Measurements from ENCODE around the gene LRGUK. TPM values are rescaled to one million over a fixed set of nuclear protein-coding genes. Genes with fewer than 3 reads are reported as not detected.
A peak's percentile ranks its signal among the peaks of the same experiment; 100 is the strongest.

Gene LRGUK
- total RNA-seq, 1 experiment from 2014 or later, result 1.0 TPM

DNA sequence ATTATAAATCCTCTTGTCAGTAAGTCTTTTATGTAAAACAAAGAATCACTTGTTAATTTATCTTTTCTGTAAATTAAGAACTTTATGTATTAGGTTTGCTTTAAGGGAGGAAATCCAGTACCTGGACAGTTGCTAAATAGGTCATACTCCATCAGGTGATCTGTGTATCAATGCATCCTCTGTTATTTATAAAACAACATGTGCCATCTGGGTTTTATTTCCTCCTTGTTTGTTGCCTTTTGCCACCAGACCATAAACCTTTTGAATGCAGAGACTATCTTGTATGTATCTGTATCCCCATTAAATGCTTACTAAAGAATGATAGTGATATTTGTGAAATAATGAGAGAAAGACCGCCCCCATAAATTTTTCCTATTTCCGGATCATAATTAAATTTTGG is 119.6 kb downstream of the LRGUK start:
- no peak for TF ChIP-seq EZH2 (IDR thresholded peaks at IDR 0.05; ENCODE audit: low read length, unreplicated experiment)
- no peak for TF ChIP-seq EZH2phosphoT487 (IDR thresholded peaks at IDR 0.05; ENCODE audit: borderline replicate concordance, low read length)
- TF ChIP-seq, protein P1, sequence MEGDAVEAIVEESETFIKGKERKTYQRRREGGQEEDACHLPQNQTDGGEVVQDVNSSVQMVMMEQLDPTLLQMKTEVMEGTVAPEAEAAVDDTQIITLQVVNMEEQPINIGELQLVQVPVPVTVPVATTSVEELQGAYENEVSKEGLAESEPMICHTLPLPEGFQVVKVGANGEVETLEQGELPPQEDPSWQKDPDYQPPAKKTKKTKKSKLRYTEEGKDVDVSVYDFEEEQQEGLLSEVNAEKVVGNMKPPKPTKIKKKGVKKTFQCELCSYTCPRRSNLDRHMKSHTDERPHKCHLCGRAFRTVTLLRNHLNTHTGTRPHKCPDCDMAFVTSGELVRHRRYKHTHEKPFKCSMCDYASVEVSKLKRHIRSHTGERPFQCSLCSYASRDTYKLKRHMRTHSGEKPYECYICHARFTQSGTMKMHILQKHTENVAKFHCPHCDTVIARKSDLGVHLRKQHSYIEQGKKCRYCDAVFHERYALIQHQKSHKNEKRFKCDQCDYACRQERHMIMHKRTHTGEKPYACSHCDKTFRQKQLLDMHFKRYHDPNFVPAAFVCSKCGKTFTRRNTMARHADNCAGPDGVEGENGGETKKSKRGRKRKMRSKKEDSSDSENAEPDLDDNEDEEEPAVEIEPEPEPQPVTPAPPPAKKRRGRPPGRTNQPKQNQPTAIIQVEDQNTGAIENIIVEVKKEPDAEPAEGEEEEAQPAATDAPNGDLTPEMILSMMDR (conservative IDR thresholded peaks at IDR 0.05; ENCODE audit: low read depth, low read length), result no peak
- Histone ChIP-seq H3K79me2 (ENCODE audit: low read length) (no peaks in the 10 kb centered on the region), H3F3A (ENCODE audit: low read length, unreplicated experiment) (no peaks in the 10 kb centered on the region), H3K9me3 (ENCODE audit: low read length) (no peaks in the 10 kb centered on the region), H2AFZ (ENCODE audit: low read length) (no peak overlapping the region), H4K20me1 (ENCODE audit: low read length) (no peaks in the 10 kb centered on the region), H3K36me3 (ENCODE audit: low read depth, low read length) (no peaks in the 10 kb centered on the region), H3K27ac (ENCODE audit: low read length) (no peak overlapping the region), H3K9me2 (replicated peaks; ENCODE audit: low read length) (no peaks in the 10 kb centered on the region), H3K9ac (ENCODE audit: low read length) (no peak overlapping the region), H3K27me3 (ENCODE audit: low read length) (peaks cover 37% of the 10 kb centered on the region), H3K4me1 (ENCODE audit: insufficient read depth, low read length) (no peaks in the 10 kb centered on the region), H3K4me3 (ENCODE audit: low read length) (no peak overlapping the region), H3K4me2 (ENCODE audit: low read length) (no peak overlapping the region)
- ChIA-PET POLR2A (ENCODE audit: unreplicated experiment) (no interaction called here), CTCF (no interaction called here)
- DNase-seq, result no peak
- intact Hi-C loops (cut with micrococcal nuclease), result no loop called here
- no TSS peak for BruUV-seq (replicated peaks)
- ATAC-seq, result no peak

DNA sequence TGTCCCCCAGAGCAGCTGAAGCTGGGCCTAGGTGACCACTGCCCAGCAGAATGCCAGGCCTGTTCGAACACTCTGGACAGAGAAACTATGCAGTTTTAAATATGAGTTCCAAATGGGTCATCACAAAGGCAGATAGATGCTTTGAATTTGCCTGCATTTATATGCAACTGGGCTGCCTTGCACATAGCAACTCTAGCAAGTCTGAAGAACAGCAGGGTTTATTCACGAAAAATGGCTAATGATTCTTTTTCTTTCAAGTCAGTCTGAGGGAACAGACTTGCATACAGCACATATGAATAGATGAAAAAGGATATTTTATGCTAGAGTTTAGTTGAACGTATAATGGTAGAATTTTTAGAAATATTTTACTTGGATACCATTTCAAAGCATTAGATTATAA is 121.1 kb downstream of the LRGUK start:
- no peaks in the 10 kb centered on the region for H3K9me3 ChIP-seq (ENCODE audit: low read length)
- H4K20me1 ChIP-seq (ENCODE audit: low read length), result no peaks in the 10 kb centered on the region
- H3K4me1 ChIP-seq (ENCODE audit: insufficient read depth, low read length), result no peaks in the 10 kb centered on the region
- H3K27ac ChIP-seq (ENCODE audit: low read length), result no peak overlapping the region
- no TSS peak for BruUV-seq (replicated peaks)
- intact Hi-C loops (cut with micrococcal nuclease), result no loop called here
- H3K36me3 ChIP-seq (ENCODE audit: low read depth, low read length), result no peaks in the 10 kb centered on the region
- ChIA-PET POLR2A (ENCODE audit: unreplicated experiment) (no interaction called here), CTCF (no interaction called here)
- no peaks in the 10 kb centered on the region for H3F3A ChIP-seq (ENCODE audit: low read length, unreplicated experiment)
- peaks cover 37% of the 10 kb centered on the region for H3K27me3 ChIP-seq (ENCODE audit: low read length)
- H2AFZ ChIP-seq (ENCODE audit: low read length), result no peak overlapping the region
- no peak overlapping the region for H3K4me3 ChIP-seq (ENCODE audit: low read length)
- TF ChIP-seq, protein P1 (conservative IDR thresholded peaks at IDR 0.05; ENCODE audit: low read depth, low read length), result no peak
- TF ChIP-seq EZH2phosphoT487 (IDR thresholded peaks at IDR 0.05; ENCODE audit: borderline replicate concordance, low read length) (no peak), EZH2 (IDR thresholded peaks at IDR 0.05; ENCODE audit: low read length, unreplicated experiment) (no peak)
- ATAC-seq (no peak), DNase-seq (no peak)
- no peak overlapping the region for H3K4me2 ChIP-seq (ENCODE audit: low read length)
- H3K9me2 ChIP-seq (replicated peaks; ENCODE audit: low read length), result no peaks in the 10 kb centered on the region
- H3K9ac ChIP-seq (ENCODE audit: low read length), result no peak overlapping the region
- no peaks in the 10 kb centered on the region for H3K79me2 ChIP-seq (ENCODE audit: low read length)

DNA sequence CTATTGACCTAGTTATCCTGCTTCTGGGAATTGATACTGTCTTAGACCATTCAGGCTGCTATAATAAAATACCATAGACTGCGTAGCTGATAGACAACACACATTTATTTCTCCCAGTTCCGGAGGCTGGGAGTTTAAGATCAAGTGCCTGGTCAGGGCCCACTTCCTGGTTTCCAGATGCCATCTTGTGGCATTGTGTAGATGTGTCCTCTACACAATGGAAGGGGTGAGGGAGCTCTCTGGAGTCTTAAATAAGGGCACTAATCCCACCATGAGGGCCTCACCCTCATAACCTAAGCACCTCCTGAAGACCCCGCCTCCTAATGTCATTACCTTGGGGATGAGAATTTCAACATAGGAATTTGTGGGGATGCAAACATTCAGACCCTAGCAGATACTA is 127.2 kb downstream of the LRGUK start:
- intact Hi-C loops (cut with micrococcal nuclease), result loop anchor here (10.0 kb wide), 1 partner anchor 220 kb away; no protein-coding TSS in a partner anchor
- Histone ChIP-seq H3K4me2 (ENCODE audit: low read length) (no peak overlapping the region), H3K9me3 (ENCODE audit: low read length) (no peaks in the 10 kb centered on the region), H3K9me2 (replicated peaks; ENCODE audit: low read length) (no peaks in the 10 kb centered on the region), H3K27me3 (ENCODE audit: low read length) (peaks cover 14% of the 10 kb centered on the region), H3K4me1 (ENCODE audit: insufficient read depth, low read length) (no peaks in the 10 kb centered on the region), H4K20me1 (ENCODE audit: low read length) (no peaks in the 10 kb centered on the region), H3K79me2 (ENCODE audit: low read length) (no peaks in the 10 kb centered on the region), H2AFZ (ENCODE audit: low read length) (no peak overlapping the region), H3K9ac (ENCODE audit: low read length) (no peak overlapping the region), H3K36me3 (ENCODE audit: low read depth, low read length) (no peaks in the 10 kb centered on the region), H3F3A (ENCODE audit: low read length, unreplicated experiment) (no peaks in the 10 kb centered on the region), H3K27ac (ENCODE audit: low read length) (no peak overlapping the region), H3K4me3 (ENCODE audit: low read length) (no peak overlapping the region)
- no TSS peak for BruUV-seq (replicated peaks)
- ChIA-PET CTCF (interaction anchor here (0.5 to 0.7 kb wide), 4 partner anchors 23 to 114 kb away, joined by 3 read pairs; no protein-coding TSS in a partner anchor), POLR2A (ENCODE audit: unreplicated experiment) (no interaction called here)
- TF ChIP-seq, protein P1 (conservative IDR thresholded peaks at IDR 0.05; ENCODE audit: low read depth, low read length), result peak; percentile 51; the same call in 1 of the 2 replicates
- no peak for TF ChIP-seq EZH2 (IDR thresholded peaks at IDR 0.05; ENCODE audit: low read length, unreplicated experiment)
- peak; percentile 58 for ATAC-seq
- peak; percentile 44 for DNase-seq
